HEK293T (cell line): ENCODE results near the gene IL5RA.

Source experiments
- BHLHE40 ChIP-seq: fragments of 450-650 bp; IDR thresholded peaks from 2 replicates; pipeline ENCODE4 v1.6.1; 2016; ENCODE audit warnings: mild to moderate bottlenecking, moderate library complexity, borderline replicate concordance
- FOXA1 ChIP-seq: fragments of 450-650 bp; IDR thresholded peaks from 2 replicates; pipeline ENCODE4 v1.6.1; 2016; ENCODE audit warnings: mild to moderate bottlenecking
- HDGF ChIP-seq: fragments of 450-650 bp; IDR thresholded peaks from 2 replicates; pipeline ENCODE4 v1.6.1; 2017; ENCODE audit warnings: antibody characterized with exemption, borderline replicate concordance
- NFRKB ChIP-seq: fragments of 450-650 bp; IDR thresholded peaks from 2 replicates; pipeline ENCODE4 v1.6.1; 2016; ENCODE audit warnings: mild to moderate bottlenecking, moderate library complexity
- SP1 ChIP-seq: fragments of 450-650 bp; IDR thresholded peaks from 2 replicates; pipeline ENCODE4 v1.6.1; 2017
- SUZ12 ChIP-seq: fragments of 450-650 bp; IDR thresholded peaks from 2 replicates; pipeline ENCODE4 v1.6.1; 2016; ENCODE audit warnings: mild to moderate bottlenecking
- TARDBP ChIP-seq: fragments of 450-650 bp; IDR thresholded peaks from 2 replicates; pipeline ENCODE4 v1.6.1; 2016
- ZNF384 ChIP-seq: fragments of 450-650 bp; IDR thresholded peaks from 2 replicates; pipeline ENCODE4 v1.6.1; 2016

GRCh38 chr3:3081381-3082233 lies 28.6 kb downstream of the IL5RA start:
- no peak for TF ChIP-seq SP1
- TF ChIP-seq FOXA1, result no peak
- TF ChIP-seq SUZ12, result no peak
- no peak for TF ChIP-seq TARDBP
- no peak for TF ChIP-seq NFRKB
- no peak for TF ChIP-seq BHLHE40
- TF ChIP-seq HDGF, result no peak
- TF ChIP-seq ZNF384, result no peak
